Mononuclear cell (primary cell): ENCODE measurements around the gene IQGAP1. TPM values are rescaled to one million over a fixed set of nuclear protein-coding genes. Genes with fewer than 3 reads are reported as not detected.

Source experiments
- H3K27me3 ChIP-seq: 2 replicates; pipeline ENCODE4 v1.6.0; 2011; ENCODE audit warnings: low read length, control low read depth; ENCODE audit not compliant: insufficient read depth
- H3K4me1 ChIP-seq: 2 replicates; pipeline ENCODE4 v1.5.1; 2011; ENCODE audit warnings: mild to moderate bottlenecking, low read length, control low read depth; ENCODE audit not compliant: insufficient read depth
- H3K4me3 ChIP-seq: 2 replicates; pipeline ENCODE4 v1.5.1; 2011; ENCODE audit warnings: mild to moderate bottlenecking, low read length, moderate library complexity
- H3K9me3 ChIP-seq: 2 replicates; pipeline ENCODE4 v1.5.1; 2011; ENCODE audit warnings: low read depth, mild to moderate bottlenecking, control low read depth, low read length
- total RNA-seq: library from RNA; depleted of rRNA; stranded (reverse); fragments of >200 nt; gene quantifications from one replicate; pipeline ENCODE4 v1.2.3, GENCODE V29; 2012

Gene IQGAP1
- total RNA-seq, 1 donor: 116 TPM

DNA sequence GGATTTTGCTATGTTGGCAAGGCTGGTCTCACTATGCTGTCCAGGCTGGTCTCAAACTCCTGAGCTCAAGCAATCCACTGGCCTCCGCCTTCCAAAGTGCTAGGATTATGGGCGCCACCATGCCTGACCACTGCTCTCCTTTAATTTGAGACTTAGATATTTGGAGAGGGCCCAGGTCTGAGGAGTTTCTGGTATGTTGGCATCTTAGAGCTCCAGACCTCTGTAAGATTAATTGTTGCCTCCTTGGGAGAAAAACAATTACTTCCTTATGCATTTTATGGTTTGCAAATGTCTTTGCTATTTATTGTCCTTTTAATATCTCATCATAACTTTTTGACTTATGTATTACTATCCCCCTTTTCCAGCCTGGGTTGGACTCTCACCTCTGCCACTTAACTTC is 33.1 kb upstream of the IQGAP1 start:
- Histone ChIP-seq H3K9me3 (no peaks in the 10 kb centered on the region), H3K27me3 (no peaks in the 10 kb centered on the region), H3K4me3 (no peak overlapping the region), H3K4me1 (peaks cover 11% of the 10 kb centered on the region)

- Histone ChIP-seq H3K27me3 (no peaks in the 10 kb centered on the region), H3K9me3 (no peaks in the 10 kb centered on the region), H3K4me3 (no peak overlapping the region), H3K4me1 (peaks cover 13% of the 10 kb centered on the region)
Observed at GRCh38 chr15:90358124-90359033, 29.7 kb upstream of the IQGAP1 start.

- no peaks in the 10 kb centered on the region for H3K27me3 ChIP-seq
- no peak overlapping the region for H3K4me3 ChIP-seq
- H3K4me1 ChIP-seq: peaks cover 13% of the 10 kb centered on the region
- H3K9me3 ChIP-seq: no peaks in the 10 kb centered on the region
Observed at GRCh38 chr15:90360746-90361145, 27.3 kb upstream of the IQGAP1 start.

GRCh38 chr15:90362936-90363212 is 25.2 kb upstream of the IQGAP1 start:
- H3K27me3 ChIP-seq: no peaks in the 10 kb centered on the region
- H3K4me3 ChIP-seq: no peak overlapping the region
- peaks cover 25% of the 10 kb centered on the region for H3K4me1 ChIP-seq
- H3K9me3 ChIP-seq: no peaks in the 10 kb centered on the region

GRCh38 chr15:90364251-90364650 is 23.8 kb upstream of the IQGAP1 start:
- Histone ChIP-seq H3K27me3 (no peaks in the 10 kb centered on the region), H3K9me3 (no peaks in the 10 kb centered on the region), H3K4me3 (no peak overlapping the region), H3K4me1 (peaks cover 30% of the 10 kb centered on the region)

- Histone ChIP-seq H3K4me3 (no peak overlapping the region), H3K9me3 (no peaks in the 10 kb centered on the region), H3K4me1 (peaks cover 34% of the 10 kb centered on the region), H3K27me3 (no peaks in the 10 kb centered on the region)
Observed at GRCh38 chr15:90365414-90366055, 22.5 kb upstream of the IQGAP1 start.

DNA sequence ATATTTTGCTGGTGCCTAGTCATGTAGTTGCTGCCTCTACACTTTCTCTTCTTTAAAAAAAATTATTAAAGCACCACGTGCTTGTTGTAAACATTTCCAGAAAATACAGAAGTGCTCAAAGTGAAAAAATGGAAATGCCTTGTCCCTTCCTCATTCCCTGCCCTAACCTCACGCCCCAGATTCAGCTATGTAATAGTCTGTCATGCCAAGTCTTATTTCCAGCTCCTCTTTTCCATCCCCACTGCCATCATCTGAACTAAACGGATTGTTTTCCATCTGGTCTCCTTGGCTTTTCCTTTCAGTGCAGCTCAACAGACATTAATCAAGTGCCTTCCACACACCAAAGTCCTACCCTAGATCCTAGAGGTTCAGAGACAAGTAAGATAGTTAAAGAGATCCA is 20.5 kb upstream of the IQGAP1 start:
- peaks cover 25% of the 10 kb centered on the region for H3K4me1 ChIP-seq
- no peak overlapping the region for H3K4me3 ChIP-seq
- H3K27me3 ChIP-seq: no peaks in the 10 kb centered on the region
- H3K9me3 ChIP-seq: no peaks in the 10 kb centered on the region

GRCh38 chr15:90375071-90375470 is 13.0 kb upstream of the IQGAP1 start:
- Histone ChIP-seq H3K27me3 (no peaks in the 10 kb centered on the region), H3K4me1 (peaks cover 25% of the 10 kb centered on the region), H3K4me3 (no peak overlapping the region), H3K9me3 (no peaks in the 10 kb centered on the region)

- Histone ChIP-seq H3K27me3 (no peaks in the 10 kb centered on the region), H3K9me3 (no peaks in the 10 kb centered on the region), H3K4me1 (peaks cover 21% of the 10 kb centered on the region), H3K4me3 (no peak overlapping the region)
Observed at GRCh38 chr15:90376789-90377188, 11.3 kb upstream of the IQGAP1 start.

GRCh38 chr15:90379263-90379662 is 8.8 kb upstream of the IQGAP1 start:
- Histone ChIP-seq H3K4me3 (no peak overlapping the region), H3K4me1 (peaks cover 21% of the 10 kb centered on the region), H3K9me3 (no peaks in the 10 kb centered on the region), H3K27me3 (no peaks in the 10 kb centered on the region)

- Histone ChIP-seq H3K27me3 (no peaks in the 10 kb centered on the region), H3K4me1 (peaks cover 10% of the 10 kb centered on the region), H3K9me3 (no peaks in the 10 kb centered on the region), H3K4me3 (no peak overlapping the region)
Observed at GRCh38 chr15:90381515-90381914, 6.5 kb upstream of the IQGAP1 start.

DNA sequence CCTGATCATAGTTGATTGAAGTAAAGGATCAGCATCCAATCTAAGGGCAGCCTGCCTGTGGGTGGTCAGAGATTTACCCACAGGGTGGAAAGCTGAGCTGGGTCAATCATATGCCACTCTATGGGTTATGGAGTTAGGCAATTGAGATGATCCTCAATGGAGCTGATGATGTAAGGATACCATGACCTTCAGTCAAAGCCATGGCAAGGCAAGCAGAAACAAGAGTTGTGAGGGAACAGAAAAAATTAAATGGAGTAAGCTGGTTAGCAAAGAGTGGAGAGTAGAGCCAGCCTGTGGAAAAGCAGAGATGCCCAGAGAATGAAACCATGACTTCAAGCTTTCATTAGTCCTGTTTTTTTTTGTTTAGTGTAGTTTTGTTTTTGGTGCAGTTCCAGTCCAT is 5.7 kb upstream of the IQGAP1 start:
- Histone ChIP-seq H3K27me3 (no peaks in the 10 kb centered on the region), H3K9me3 (no peaks in the 10 kb centered on the region), H3K4me1 (peaks cover 5% of the 10 kb centered on the region), H3K4me3 (no peak overlapping the region)

- H3K4me1 ChIP-seq: peaks cover 29% of the 10 kb centered on the region
- no peaks in the 10 kb centered on the region for H3K9me3 ChIP-seq
- H3K27me3 ChIP-seq: no peaks in the 10 kb centered on the region
- H3K4me3 ChIP-seq: no peak overlapping the region
Observed at GRCh38 chr15:90386221-90386620, 1.8 kb upstream of the IQGAP1 start.

GRCh38 chr15:90388462-90389380 is 679 bp downstream of the IQGAP1 start:
- H3K4me3 ChIP-seq: peak overlapping the region; percentile 68
- H3K27me3 ChIP-seq: no peaks in the 10 kb centered on the region
- peaks cover 52% of the 10 kb centered on the region for H3K4me1 ChIP-seq
- H3K9me3 ChIP-seq: no peaks in the 10 kb centered on the region

DNA sequence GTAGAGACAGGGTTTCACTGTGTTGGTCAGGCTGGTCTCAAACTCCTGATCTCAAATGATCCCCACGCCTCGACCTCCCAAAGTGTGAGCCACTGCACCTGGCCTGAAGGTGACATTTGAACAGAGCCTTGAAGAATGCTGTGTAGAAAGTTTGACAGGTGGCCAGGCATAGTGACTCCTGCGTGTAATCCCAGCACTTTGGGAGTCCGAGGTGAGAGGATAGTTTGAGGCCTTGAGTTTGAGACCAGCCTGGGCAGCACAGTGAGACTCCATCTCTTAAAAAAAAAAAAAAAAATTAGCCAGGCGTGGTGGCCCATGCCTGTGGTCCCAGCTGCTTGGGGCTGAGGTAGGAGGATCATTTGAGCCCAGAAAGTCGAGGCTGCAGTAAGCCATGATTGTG is 1.5 kb downstream of the IQGAP1 start:
- peaks cover 60% of the 10 kb centered on the region for H3K4me1 ChIP-seq
- no peaks in the 10 kb centered on the region for H3K27me3 ChIP-seq
- H3K4me3 ChIP-seq: peak overlapping the region; percentile 68
- H3K9me3 ChIP-seq: no peaks in the 10 kb centered on the region
